Smooth muscle cell (in vitro differentiated cells): ENCODE measurements around the gene ADGRL3. TPM values are rescaled to one million over a fixed set of nuclear protein-coding genes. Genes with fewer than 3 reads are reported as not detected.

Experiments
- DNase-seq: peaks from one replicate; lab custom pipeline; 2025; ENCODE audit not compliant: unreplicated experiment; lab: John Stamatoyannopoulos, UW
- H2AFZ ChIP-seq: fragments of 200-600 bp; sonication (generic); 2 replicates; pipeline ENCODE4 v1.6.0; 2016; ENCODE audit warnings: antibody characterized with exemption, low read depth, mild to moderate bottlenecking
- H3F3A ChIP-seq: fragments of 200-600 bp; sonication (generic); 2 replicates; pipeline ENCODE4 v1.6.0; 2017; ENCODE audit warnings: antibody characterized with exemption, low read depth
- H3K27ac ChIP-seq: fragments of 200-600 bp; sonication (generic); 2 replicates; pipeline ENCODE4 v1.5.1; 2016; ENCODE audit warnings: low read depth, mild to moderate bottlenecking
- H3K27me3 ChIP-seq: fragments of 200-600 bp; sonication (generic); 2 replicates; pipeline ENCODE4 v1.6.1; 2016; ENCODE audit warnings: low read depth, mild to moderate bottlenecking
- H3K36me3 ChIP-seq: fragments of 200-600 bp; sonication (generic); 2 replicates; pipeline ENCODE4 v1.5.1; 2016; ENCODE audit warnings: low read depth
- H3K4me1 ChIP-seq: fragments of 200-600 bp; sonication (generic); 2 replicates; pipeline ENCODE4 v1.5.1; 2016; ENCODE audit warnings: low read depth
- H3K4me2 ChIP-seq: fragments of 200-600 bp; sonication (generic); 2 replicates; pipeline ENCODE4 v1.6.0; 2016; ENCODE audit warnings: mild to moderate bottlenecking
- H3K4me3 ChIP-seq: fragments of 200-600 bp; sonication (generic); 2 replicates; pipeline ENCODE4 v1.5.1; 2016; ENCODE audit warnings: mild to moderate bottlenecking
- H3K79me2 ChIP-seq: fragments of 200-600 bp; sonication (generic); 2 replicates; pipeline ENCODE4 v1.6.0; 2016; ENCODE audit warnings: low read depth, mild to moderate bottlenecking
- H3K9ac ChIP-seq: fragments of 200-600 bp; sonication (generic); 2 replicates; pipeline ENCODE4 v1.6.0; 2016; ENCODE audit warnings: low read depth
- H3K9me3 ChIP-seq: fragments of 200-600 bp; sonication (generic); replicated peaks from 2 replicates; pipeline ENCODE4 v1.5.1; 2016; ENCODE audit warnings: low read depth
- H4K20me1 ChIP-seq: fragments of 200-600 bp; sonication (generic); 2 replicates; pipeline ENCODE4 v1.6.0; 2016; ENCODE audit warnings: low read depth
- CTCF ChIP-seq: fragments of 200-600 bp; sonication (generic); IDR thresholded peaks from 2 replicates; pipeline ENCODE4 v1.5.1; 2017; ENCODE audit warnings: borderline replicate concordance, mild to moderate bottlenecking, antibody characterized with exemption; ENCODE audit not compliant: insufficient read depth, poor library complexity, severe bottlenecking
- WGBS: methylation state at CpG from one replicate; pipeline ENCODE4 v1.1.7; 2016; ENCODE audit warnings: low lambda C conversion rate; 5-methylcytosine and 5-hydroxymethylcytosine counted together
- polyA plus RNA-seq: library from polyadenylated mRNA; unstranded; fragments of >200 nt; fragmentation: Nextera tagmentation; extraction: Ambion mirVana; gene quantifications from 2 replicates; pipeline ENCODE4 v1.2.1, GENCODE V29; 2016
- total RNA-seq: library from RNA; depleted of rRNA; stranded (reverse); fragments of >200 nt; gene quantifications from 2 replicates; pipeline ENCODE4 v1.2.3, GENCODE V29; 2014

The ADGRL3 gene
- total and polyA plus RNA-seq, 2 experiments from 2014 or later: 2.4 to 9.5 TPM

- peak overlapping the region; percentile 11 for H3K4me2 ChIP-seq
- 21% methylated on average over 1 of the region's 1 CpG for WGBS
- H3K27me3 ChIP-seq: no peaks in the 10 kb centered on the region
- no peaks in the 10 kb centered on the region for H3K4me1 ChIP-seq
- H3K4me3 ChIP-seq: no peak overlapping the region
- no peak for TF ChIP-seq CTCF
- peak overlapping the region; percentile 32 for H3K27ac ChIP-seq
- H3F3A ChIP-seq: no peaks in the 10 kb centered on the region
- no peak overlapping the region for H2AFZ ChIP-seq
- no peaks in the 10 kb centered on the region for H4K20me1 ChIP-seq
- no peaks in the 10 kb centered on the region for H3K79me2 ChIP-seq
- no peak overlapping the region for H3K9ac ChIP-seq
- DNase-seq: no peak
- H3K9me3 ChIP-seq: no peaks in the 10 kb centered on the region
- no peaks in the 10 kb centered on the region for H3K36me3 ChIP-seq
Observed at GRCh38 chr4:61162116-61162515, 38.0 kb upstream of the ADGRL3 start.

GRCh38 chr4:61173799-61174198, 26.3 kb upstream of the ADGRL3 start:
- Histone ChIP-seq H3K4me3 (no peak overlapping the region), H3K9me3 (no peaks in the 10 kb centered on the region), H3K4me1 (no peaks in the 10 kb centered on the region), H3K27me3 (no peaks in the 10 kb centered on the region), H3K4me2 (no peak overlapping the region), H3K36me3 (no peaks in the 10 kb centered on the region), H3K27ac (no peak overlapping the region), H4K20me1 (no peaks in the 10 kb centered on the region), H3K79me2 (no peaks in the 10 kb centered on the region), H3K9ac (no peak overlapping the region), H2AFZ (no peak overlapping the region), H3F3A (no peaks in the 10 kb centered on the region)
- DNase-seq: no peak
- TF ChIP-seq CTCF: no peak
- 97% methylated on average over 1 of the region's 1 CpG for WGBS

GRCh38 chr4:61175495-61175894, 24.6 kb upstream of the ADGRL3 start:
- Histone ChIP-seq H3F3A (no peaks in the 10 kb centered on the region), H3K36me3 (no peaks in the 10 kb centered on the region), H4K20me1 (no peaks in the 10 kb centered on the region), H3K79me2 (no peaks in the 10 kb centered on the region), H3K4me2 (no peak overlapping the region), H3K27me3 (no peaks in the 10 kb centered on the region), H3K27ac (no peak overlapping the region), H2AFZ (no peak overlapping the region), H3K9ac (no peak overlapping the region), H3K4me3 (no peak overlapping the region), H3K4me1 (no peaks in the 10 kb centered on the region), H3K9me3 (no peaks in the 10 kb centered on the region)
- TF ChIP-seq CTCF: no peak
- no peak for DNase-seq
- 93% methylated on average over 1 of the region's 1 CpG for WGBS

GRCh38 chr4:61177367-61177766, 22.8 kb upstream of the ADGRL3 start:
- Histone ChIP-seq H3F3A (no peaks in the 10 kb centered on the region), H2AFZ (no peak overlapping the region), H3K9me3 (no peaks in the 10 kb centered on the region), H3K79me2 (no peaks in the 10 kb centered on the region), H3K27me3 (no peaks in the 10 kb centered on the region), H4K20me1 (no peaks in the 10 kb centered on the region), H3K27ac (no peak overlapping the region), H3K4me1 (no peaks in the 10 kb centered on the region), H3K36me3 (no peaks in the 10 kb centered on the region), H3K4me2 (no peak overlapping the region), H3K4me3 (no peak overlapping the region), H3K9ac (no peak overlapping the region)
- WGBS: 90% methylated on average over 2 of the region's 2 CpGs
- DNase-seq: no peak
- no peak for TF ChIP-seq CTCF
